Keratinocyte (primary cell): ENCODE results near the gene SPRR2F. TPM values are rescaled to one million over a fixed set of nuclear protein-coding genes. Genes with fewer than 3 reads are reported as not detected.

Experiments used
- DNase-seq: peaks from one replicate; pipeline ENCODE4 v3.0.0-alpha.2; 2011; ENCODE audit warnings: low read depth, missing footprints, low spot score
- FAIRE-seq: peaks from 2 replicates; lab custom pipeline; 2011; peaks lifted over from hg19 to GRCh38; lab: Jason Lieb, UNC
- H2AFZ ChIP-seq: 2 replicates; pipeline ENCODE4 v1.6.0; 2012; ENCODE audit warnings: low read length, control low read depth, inconsistent platforms; ENCODE audit not compliant: control insufficient read depth
- H3K27ac ChIP-seq: 2 replicates; pipeline ENCODE4 v1.5.1; 2011; ENCODE audit warnings: low read length; ENCODE audit not compliant: control insufficient read depth, insufficient read depth
- H3K27me3 ChIP-seq: 3 replicates; pipeline ENCODE4 v1.6.0; 2011; ENCODE audit warnings: low read length; ENCODE audit not compliant: control insufficient read depth, insufficient read depth; ENCODE audit errors: extremely low read depth
- H3K36me3 ChIP-seq, 2 experiments: 2 replicates in 1 of 2; 3 replicates in 1 of 2; pipeline ENCODE4 v1.5.1; 2011; ENCODE audit warnings: low read length in 2 of 2, mild to moderate bottlenecking in 1 of 2; ENCODE audit not compliant: control insufficient read depth in 2 of 2, insufficient read depth in 2 of 2; ENCODE audit errors: extremely low read depth in 1 of 2
- H3K4me1 ChIP-seq: 3 replicates; pipeline ENCODE4 v1.5.1; 2011; ENCODE audit warnings: low read length; ENCODE audit not compliant: control insufficient read depth, insufficient read depth; ENCODE audit errors: extremely low read depth
- H3K4me2 ChIP-seq: 3 replicates; pipeline ENCODE4 v1.6.0; 2011; ENCODE audit warnings: low read depth, low read length; ENCODE audit not compliant: control insufficient read depth, insufficient read depth; ENCODE audit errors: extremely low read depth
- H3K4me3 ChIP-seq, 3 experiments: fragments of 200-600 bp in 1 of 3; sonication (generic) in 1 of 3; 2 replicates in 2 of 3; 3 replicates in 1 of 3; pipeline ENCODE4 v1.5.1; 2011 to 2016; ENCODE audit warnings: low read length in 3 of 3, mild to moderate bottlenecking in 3 of 3, control low read depth in 2 of 3, inconsistent platforms in 1 of 3, low read depth in 1 of 3, mixed read lengths in 1 of 3, mixed run types in 1 of 3, moderate library complexity in 1 of 3; ENCODE audit not compliant: control insufficient read depth in 2 of 3, insufficient read depth in 2 of 3; ENCODE audit errors: extremely low read depth in 1 of 3
- H3K79me2 ChIP-seq: 2 replicates; pipeline ENCODE4 v1.6.0; 2012; ENCODE audit warnings: low read length; ENCODE audit not compliant: control insufficient read depth, insufficient read depth
- H3K9ac ChIP-seq: 3 replicates; pipeline ENCODE4 v1.6.0; 2011; ENCODE audit warnings: low read length; ENCODE audit not compliant: control insufficient read depth, insufficient read depth; ENCODE audit errors: extremely low read depth
- H3K9me1 ChIP-seq: 3 replicates; pipeline ENCODE4 v1.6.0; 2011; ENCODE audit warnings: low read length; ENCODE audit not compliant: control insufficient read depth, insufficient read depth; ENCODE audit errors: extremely low read depth
- H3K9me3 ChIP-seq: 2 replicates; pipeline ENCODE4 v1.5.1; 2012; ENCODE audit warnings: low read depth, low read length; ENCODE audit not compliant: control insufficient read depth
- H4K20me1 ChIP-seq: 3 replicates; pipeline ENCODE4 v1.6.0; 2011; ENCODE audit warnings: low read length; ENCODE audit not compliant: control insufficient read depth, insufficient read depth; ENCODE audit errors: extremely low read depth
- EZH2 ChIP-seq: IDR thresholded peaks from one replicate; pipeline ENCODE4 v1.6.1; 2012; ENCODE audit warnings: inconsistent platforms, mild to moderate bottlenecking, low read length, moderate library complexity
- dilution Hi-C: fragments of 300-500 bp; cut with MboI; formaldehyde crosslinking; loops from one replicate; pipeline ENCODE4 v1.7.0; 2020; ENCODE audit warnings: low sequenced_read_pairs; ENCODE audit not compliant: extremely low pct_ligation_motif_present
- polyA plus RNA-seq, 5 experiments: library from polyadenylated mRNA; depleted of rRNA in 3 of 5; stranded (reverse) in 3 of 5; stranded (forward) in 1 of 5; unstranded in 1 of 5; fragments of >200 nt; gene quantifications; 1 replicate in 1 of 5; 2 replicates in 3 of 5; 3 replicates in 1 of 5; pipeline versions ENCODE4 v1.2.1 to v1.2.3, GENCODE V29; 2011 to 2012; ENCODE audit warnings: missing spikeins in 2 of 5, low read depth in 1 of 5, low replicate concordance in 1 of 5
- TF ChIP-seq, protein P1 (sequence below), 3 experiments: IDR thresholded peaks in 1 of 3; conservative IDR thresholded peaks in 1 of 3; optimal IDR thresholded peaks in 1 of 3; 2 replicates in 2 of 3; 3 replicates in 1 of 3; pipeline versions ENCODE3 to v1.5.1; 2011; ENCODE audit warnings: low read length in 3 of 3, mild to moderate bottlenecking in 3 of 3, moderate library complexity in 2 of 3, control low read depth in 1 of 3, inconsistent platforms in 1 of 3; ENCODE audit not compliant: insufficient read depth in 2 of 3; ENCODE audit errors: extremely low read depth in 1 of 3

The SPRR2F gene
- polyA plus RNA-seq, 1 donor (not counting 4 experiments of a cell fraction or from before 2014, with no cell fraction given): not detected

DNA sequence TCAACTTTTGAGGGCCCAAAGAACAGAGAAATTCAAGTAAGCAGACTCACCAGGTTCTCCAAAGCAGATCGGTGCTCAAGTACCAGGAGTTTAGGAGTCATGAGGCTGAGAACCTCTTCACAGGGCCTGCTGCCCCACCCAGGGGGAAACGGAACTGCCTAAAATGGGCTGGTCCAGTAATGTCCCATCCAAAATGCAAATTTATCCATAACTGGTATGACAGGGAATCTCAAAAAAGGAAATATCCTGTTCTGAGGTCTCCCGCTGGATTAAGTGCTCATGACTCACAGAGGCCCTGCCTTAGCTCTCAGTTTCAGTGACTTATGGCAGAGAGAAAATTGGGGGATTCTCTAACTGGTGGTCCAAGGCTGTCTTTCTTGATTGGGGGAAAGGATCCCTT lies 28.1 kb upstream of the SPRR2F start:
- H3K79me2 ChIP-seq: no peaks in the 10 kb centered on the region
- no peak overlapping the region for H2AFZ ChIP-seq
- H4K20me1 ChIP-seq: no peaks in the 10 kb centered on the region
- H3K9ac ChIP-seq: no peak overlapping the region
- dilution Hi-C loops: no loop called here
- H3K4me3 ChIP-seq: no peak overlapping the region
- no peak overlapping the region for H3K4me2 ChIP-seq
- FAIRE-seq (no peak), DNase-seq (no peak)
- H3K9me1 ChIP-seq: no peaks in the 10 kb centered on the region
- no peak overlapping the region for H3K27ac ChIP-seq
- TF ChIP-seq, protein P1, sequence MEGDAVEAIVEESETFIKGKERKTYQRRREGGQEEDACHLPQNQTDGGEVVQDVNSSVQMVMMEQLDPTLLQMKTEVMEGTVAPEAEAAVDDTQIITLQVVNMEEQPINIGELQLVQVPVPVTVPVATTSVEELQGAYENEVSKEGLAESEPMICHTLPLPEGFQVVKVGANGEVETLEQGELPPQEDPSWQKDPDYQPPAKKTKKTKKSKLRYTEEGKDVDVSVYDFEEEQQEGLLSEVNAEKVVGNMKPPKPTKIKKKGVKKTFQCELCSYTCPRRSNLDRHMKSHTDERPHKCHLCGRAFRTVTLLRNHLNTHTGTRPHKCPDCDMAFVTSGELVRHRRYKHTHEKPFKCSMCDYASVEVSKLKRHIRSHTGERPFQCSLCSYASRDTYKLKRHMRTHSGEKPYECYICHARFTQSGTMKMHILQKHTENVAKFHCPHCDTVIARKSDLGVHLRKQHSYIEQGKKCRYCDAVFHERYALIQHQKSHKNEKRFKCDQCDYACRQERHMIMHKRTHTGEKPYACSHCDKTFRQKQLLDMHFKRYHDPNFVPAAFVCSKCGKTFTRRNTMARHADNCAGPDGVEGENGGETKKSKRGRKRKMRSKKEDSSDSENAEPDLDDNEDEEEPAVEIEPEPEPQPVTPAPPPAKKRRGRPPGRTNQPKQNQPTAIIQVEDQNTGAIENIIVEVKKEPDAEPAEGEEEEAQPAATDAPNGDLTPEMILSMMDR (optimal IDR thresholded peaks at IDR 0.05 in 1 of 3, IDR thresholded peaks at IDR 0.05 in 1 of 3, conservative IDR thresholded peaks at IDR 0.05 in 1 of 3; ENCODE audit: extremely low read depth in 1 of 3, insufficient read depth in 2 of 3, low read length in 3 of 3): no peak
- TF ChIP-seq EZH2: no peak
- no peaks in the 10 kb centered on the region for H3K9me3 ChIP-seq
- no peaks in the 10 kb centered on the region for H3K36me3 ChIP-seq
- H3K27me3 ChIP-seq: no peaks in the 10 kb centered on the region
- no peaks in the 10 kb centered on the region for H3K4me1 ChIP-seq

DNA sequence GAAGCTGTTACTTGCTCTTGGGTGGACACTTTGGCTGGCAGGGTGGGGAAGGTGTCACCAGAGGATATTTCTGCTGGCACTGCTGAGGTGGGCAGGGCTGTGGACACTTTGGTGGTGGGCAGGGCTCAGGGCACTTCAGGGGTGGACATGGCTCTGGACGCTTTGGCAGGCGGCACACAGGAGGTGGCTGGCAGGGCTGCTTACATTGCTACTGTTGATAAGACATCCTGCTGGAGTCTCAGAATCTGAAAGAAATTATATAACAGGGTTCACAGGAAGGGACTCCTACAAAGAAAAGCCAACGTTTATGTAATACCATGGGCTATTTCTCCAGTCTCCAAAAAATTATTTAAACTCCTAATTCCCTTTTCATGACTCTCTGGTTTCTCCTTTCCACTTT lies 27.2 kb upstream of the SPRR2F start:
- DNase-seq: no peak
- dilution Hi-C loops: no loop called here
- TF ChIP-seq, protein P1 (optimal IDR thresholded peaks at IDR 0.05 in 1 of 3, IDR thresholded peaks at IDR 0.05 in 1 of 3, conservative IDR thresholded peaks at IDR 0.05 in 1 of 3; ENCODE audit: extremely low read depth in 1 of 3, insufficient read depth in 2 of 3, low read length in 3 of 3): no peak
- no peak for TF ChIP-seq EZH2

More for the DNA sequence above, 27.2 kb upstream of the SPRR2F start:
- Histone ChIP-seq H3K4me3 (no peak overlapping the region), H2AFZ (no peak overlapping the region), H3K79me2 (no peaks in the 10 kb centered on the region), H3K27ac (no peak overlapping the region), H3K4me1 (no peaks in the 10 kb centered on the region), H4K20me1 (no peaks in the 10 kb centered on the region), H3K4me2 (no peak overlapping the region), H3K9me3 (no peaks in the 10 kb centered on the region), H3K9me1 (no peaks in the 10 kb centered on the region), H3K9ac (no peak overlapping the region), H3K27me3 (no peaks in the 10 kb centered on the region), H3K36me3 (no peaks in the 10 kb centered on the region)
- FAIRE-seq: no peak
